IMR-90 (cell line): ENCODE data around the gene IFT20. TPM values are rescaled to one million over a fixed set of nuclear protein-coding genes. Genes with fewer than 3 reads are reported as not detected.

Source experiments
- ATAC-seq: fragments of 200-7000 bp; cut with Tn5 transposase; 2 replicates; pipeline ENCODE4 v1.9.1; 2020; ENCODE audit warnings: low read depth, mild to moderate bottlenecking, moderate library complexity
- BruUV-seq: library from RNA; stranded (reverse); fragments of 400-500 nt; replicated peaks from 2 replicates; lab custom pipeline; 2021; lab: Mats Ljungman, UMichigan
- CTCF ChIA-PET: fragments of 300-600 bp; formaldehyde crosslinking; extraction: SDS; loops from one replicate; lab custom pipeline; 2021; ENCODE audit warnings: antibody characterized with exemption; lab: Yijun Ruan, JAX
- POLR2A ChIA-PET: fragments of 300-600 bp; sonication (Branson Sonifier 250); formaldehyde crosslinking; loops from one replicate; lab custom pipeline; 2022; ENCODE audit warnings: antibody characterized with exemption; ENCODE audit not compliant: unreplicated experiment; lab: Charles Lee
- DNase-seq: peaks from one replicate; pipeline ENCODE4 v3.0.0; 2013
- H2AFZ ChIP-seq: replicated peaks from 2 replicates; pipeline ENCODE3; 2013; ENCODE audit warnings: low read length, mild to moderate bottlenecking; ENCODE audit not compliant: poor library complexity
- H2AK5ac ChIP-seq: 2 replicates; pipeline ENCODE4 v1.6.1; 2013; ENCODE audit warnings: low read depth, low read length, inconsistent platforms
- H2AK9ac ChIP-seq: replicated peaks from 2 replicates; pipeline ENCODE3; 2013; ENCODE audit warnings: mild to moderate bottlenecking, low read depth, low read length, moderate library complexity; ENCODE audit not compliant: poor library complexity
- H2BK120ac ChIP-seq: 2 replicates; pipeline ENCODE4 v1.6.1; 2013; ENCODE audit warnings: low read depth, low read length, inconsistent platforms
- H2BK15ac ChIP-seq: 3 replicates; pipeline ENCODE4 v1.6.1; 2013; ENCODE audit warnings: low read depth, low read length, inconsistent platforms
- H2BK20ac ChIP-seq: 2 replicates; pipeline ENCODE4 v1.6.1; 2013; ENCODE audit warnings: low read depth, mild to moderate bottlenecking, inconsistent platforms, low read length, moderate library complexity
- H2BK5ac ChIP-seq: 2 replicates; pipeline ENCODE4 v1.6.1; 2013; ENCODE audit warnings: mild to moderate bottlenecking, low read depth, low read length, inconsistent platforms; ENCODE audit not compliant: poor library complexity, severe bottlenecking
- H3K14ac ChIP-seq: replicated peaks from 2 replicates; pipeline ENCODE4 v1.6.1; 2013; ENCODE audit warnings: low read depth, low read length, inconsistent platforms
- H3K18ac ChIP-seq: 2 replicates; pipeline ENCODE4 v1.6.1; 2013; ENCODE audit warnings: low read depth, low read length, control low read depth
- H3K23ac ChIP-seq: 2 replicates; pipeline ENCODE4 v1.6.1; 2013; ENCODE audit warnings: low read depth, low read length, inconsistent platforms
- H3K27ac ChIP-seq: 2 replicates; pipeline ENCODE4 v1.5.1; 2013; ENCODE audit warnings: mild to moderate bottlenecking, control low read depth, low read length; ENCODE audit not compliant: insufficient read depth
- H3K27me3 ChIP-seq: 2 replicates; pipeline ENCODE4 v1.6.1; 2013; ENCODE audit warnings: low read length; ENCODE audit not compliant: control insufficient read depth, insufficient read depth
- H3K36me3 ChIP-seq: 2 replicates; pipeline ENCODE4 v1.6.1; 2013; ENCODE audit warnings: low read length, mixed read lengths; ENCODE audit not compliant: control insufficient read depth, insufficient read depth
- H3K4ac ChIP-seq: 2 replicates; pipeline ENCODE4 v1.6.1; 2013; ENCODE audit warnings: low read depth, low read length, inconsistent platforms
- H3K4me1 ChIP-seq: 2 replicates; pipeline ENCODE4 v1.6.1; 2013; ENCODE audit warnings: low read length, mixed read lengths; ENCODE audit not compliant: control insufficient read depth, insufficient read depth
- H3K4me2 ChIP-seq: 2 replicates; pipeline ENCODE4 v1.6.1; 2013; ENCODE audit warnings: low read depth, mild to moderate bottlenecking, control low read depth, low read length, moderate library complexity
- H3K4me3 ChIP-seq: 2 replicates; pipeline ENCODE4 v1.5.1; 2013; ENCODE audit warnings: low read depth, mild to moderate bottlenecking, control low read depth, low read length, moderate library complexity; ENCODE audit not compliant: insufficient read depth
- H3K56ac ChIP-seq: 2 replicates; pipeline ENCODE4 v1.6.1; 2013; ENCODE audit warnings: low read length, inconsistent platforms; ENCODE audit not compliant: insufficient read depth; ENCODE audit errors: extremely low read depth
- H3K79me1 ChIP-seq, 2 experiments: 2 replicates each; pipeline ENCODE4 v1.6.1; 2013; ENCODE audit warnings: low read length in 2 of 2, inconsistent platforms in 1 of 2, low read depth in 1 of 2
- H3K9ac ChIP-seq: 2 replicates; pipeline ENCODE4 v1.6.1; 2013; ENCODE audit warnings: low read depth, low read length, control low read depth
- H3K9me1 ChIP-seq: 2 replicates; pipeline ENCODE4 v1.6.1; 2013; ENCODE audit warnings: low read length, inconsistent platforms; ENCODE audit not compliant: insufficient read depth
- H3K9me3 ChIP-seq: 2 replicates; pipeline ENCODE4 v1.6.1; 2013; ENCODE audit warnings: low read length; ENCODE audit not compliant: control insufficient read depth, insufficient read depth
- H4K20me1 ChIP-seq: 2 replicates; pipeline ENCODE4 v1.6.1; 2013; ENCODE audit warnings: low read length, inconsistent platforms; ENCODE audit not compliant: insufficient read depth
- H4K5ac ChIP-seq: 2 replicates; pipeline ENCODE4 v1.6.1; 2013; ENCODE audit warnings: mild to moderate bottlenecking, low read depth, low read length, control low read depth
- H4K8ac ChIP-seq, 2 experiments: 2 replicates each; pipeline ENCODE4 v1.6.1; 2013; ENCODE audit warnings: low read depth in 2 of 2, low read length in 2 of 2, control low read depth in 1 of 2, inconsistent platforms in 1 of 2
- H4K91ac ChIP-seq: 2 replicates; pipeline ENCODE4 v1.6.1; 2013; ENCODE audit warnings: low read depth, low read length, inconsistent platforms; ENCODE audit not compliant: insufficient read depth
- BHLHE40 ChIP-seq: fragments of 150-350 bp; IDR thresholded peaks from 2 replicates; pipeline ENCODE4 v1.6.1; 2016; ENCODE audit warnings: mild to moderate bottlenecking, low read depth, low read length
- FOS ChIP-seq: fragments of 150-350 bp; IDR thresholded peaks from 2 replicates; pipeline ENCODE4 v1.6.1; 2016; ENCODE audit warnings: low read depth, low read length
- MAFK ChIP-seq: IDR thresholded peaks from 2 replicates; pipeline ENCODE4 v1.6.1; 2012; ENCODE audit warnings: low read depth, low read length, improper control_type of control experiment
- MAZ ChIP-seq: IDR thresholded peaks from 2 replicates; pipeline ENCODE4 v1.6.1; 2012; ENCODE audit warnings: low read depth, mild to moderate bottlenecking, low read length, improper control_type of control experiment, moderate library complexity, borderline replicate concordance
- MXI1 ChIP-seq: IDR thresholded peaks from 2 replicates; pipeline ENCODE4 v1.6.1; 2012; ENCODE audit warnings: low read depth, mild to moderate bottlenecking, low read length, moderate library complexity, borderline replicate concordance
- NFE2L2 ChIP-seq: fragments of 150-350 bp; IDR thresholded peaks from 2 replicates; pipeline ENCODE4 v1.6.1; 2016; ENCODE audit warnings: low read depth, mild to moderate bottlenecking, low read length
- POLR2A ChIP-seq: IDR thresholded peaks from 2 replicates; pipeline ENCODE4 v1.6.1; 2012; ENCODE audit warnings: mild to moderate bottlenecking, low read depth, low read length
- RAD21 ChIP-seq: IDR thresholded peaks from 2 replicates; pipeline ENCODE4 v1.6.1; 2012; ENCODE audit warnings: low read length, improper control_type of control experiment
- RFX5 ChIP-seq: IDR thresholded peaks from 2 replicates; pipeline ENCODE4 v1.8.0; 2012; ENCODE audit warnings: low read depth, mild to moderate bottlenecking, low read length, moderate library complexity
- SMC3 ChIP-seq: fragments of 150-350 bp; IDR thresholded peaks from 2 replicates; pipeline ENCODE4 v1.6.1; 2016; ENCODE audit warnings: low read depth, mild to moderate bottlenecking, antibody characterized with exemption, low read length, moderate library complexity
- WGBS, 2 experiments: methylation state at CpG; one replicate each; pipeline versions ENCODE4 v1.1.5 to v1.1.7; 2013; ENCODE audit warnings: missing lambda C conversion rate in 2 of 2; ENCODE audit not compliant: insufficient read length in 1 of 2; ENCODE audit errors: extremely low coverage in 2 of 2; 5-methylcytosine and 5-hydroxymethylcytosine counted together
- dilution Hi-C: fragments of 300-500 bp; cut with HindIII; formaldehyde crosslinking; loops from one replicate; pipeline ENCODE4 v1.14.3; 2018; ENCODE audit warnings: low sequenced_read_pairs; ENCODE audit not compliant: unreplicated experiment
- in situ Hi-C: fragments of 300-500 bp; cut with MboI; formaldehyde crosslinking; loops from 3 replicates; pipeline ENCODE4 v1.14.3; 2019; ENCODE audit warnings: low sequenced_read_pairs, inconsistent platforms, mixed read lengths
- intact Hi-C: fragments of 100-400 bp; cut with micrococcal nuclease; formaldehyde crosslinking; loops from 2 replicates; pipeline ENCODE4 v1.10.0; 2022
- polyA plus RNA-seq, 3 experiments: library from polyadenylated mRNA; depleted of rRNA; stranded (reverse); fragments of >200 nt; gene quantifications; 2 replicates each; pipeline ENCODE4 v1.2.3, GENCODE V29; 2012; ENCODE audit warnings: low replicate concordance in 1 of 3
- total RNA-seq: library from RNA; depleted of rRNA; stranded (reverse); fragments of >200 nt; gene quantifications from 2 replicates; pipeline ENCODE4 v1.2.3, GENCODE V29; 2012
- TF ChIP-seq, protein P1 (sequence below): fragments of 150-350 bp; IDR thresholded peaks from 2 replicates; pipeline ENCODE4 v1.6.1; 2017; ENCODE audit warnings: mild to moderate bottlenecking, antibody characterized with exemption, low read length, low read depth
- TF ChIP-seq, protein P2 (sequence below): conservative IDR thresholded peaks from 2 replicates; pipeline ENCODE4 v1.5.1; 2012; ENCODE audit warnings: mild to moderate bottlenecking, low read depth, low read length, improper control_type of control experiment

The IFT20 gene
- total and polyA plus RNA-seq, 2 of the 4 experiments (the other 2 are of a cell fraction), result 25.5 to 46.3 TPM

- Histone ChIP-seq H2BK120ac (no peak overlapping the region), H2AK5ac (no peak overlapping the region), H3K14ac (no peak overlapping the region), H3K4me1 (peaks cover 14% of the 10 kb centered on the region; the same call in 1 of the 2 replicates), H2BK5ac (no peak overlapping the region), H3K79me1 (peaks cover 5 to 18% of the 10 kb centered on the region in 2 experiments; a peak in 3 of 4 replicates), H3K27me3 (no peaks in the 10 kb centered on the region), H3K4me2 (no peak overlapping the region), H3K56ac (no peak overlapping the region), H3K9me3 (no peaks in the 10 kb centered on the region), H3K36me3 (peaks cover 3% of the 10 kb centered on the region; the same call in 1 of the 2 replicates), H3K23ac (no peak overlapping the region), H3K18ac (no peak overlapping the region), H3K9ac (no peak overlapping the region), H2AFZ (no peak overlapping the region), H3K4ac (no peak overlapping the region), H4K91ac (no peak overlapping the region), H3K27ac (no peak overlapping the region), H4K20me1 (peaks cover 19% of the 10 kb centered on the region), H3K4me3 (no peak overlapping the region), H2AK9ac (no peak overlapping the region), H4K8ac (no peak overlapping the region), H2BK15ac (no peak overlapping the region), H4K5ac (no peak overlapping the region), H3K9me1 (peaks cover 26% of the 10 kb centered on the region), H2BK20ac (no peak overlapping the region)
- 95% methylated on average over 4 of the region's 23 CpGs; no CpG with 5 or more reads in 1 of the 2 experiments for WGBS, 2 experiments
- intact Hi-C loops (no loop called here), dilution Hi-C loops (no loop called here), in situ Hi-C loops (no loop called here)
- DNase-seq (no peak), ATAC-seq (no peak)
- TF ChIP-seq, protein P1, sequence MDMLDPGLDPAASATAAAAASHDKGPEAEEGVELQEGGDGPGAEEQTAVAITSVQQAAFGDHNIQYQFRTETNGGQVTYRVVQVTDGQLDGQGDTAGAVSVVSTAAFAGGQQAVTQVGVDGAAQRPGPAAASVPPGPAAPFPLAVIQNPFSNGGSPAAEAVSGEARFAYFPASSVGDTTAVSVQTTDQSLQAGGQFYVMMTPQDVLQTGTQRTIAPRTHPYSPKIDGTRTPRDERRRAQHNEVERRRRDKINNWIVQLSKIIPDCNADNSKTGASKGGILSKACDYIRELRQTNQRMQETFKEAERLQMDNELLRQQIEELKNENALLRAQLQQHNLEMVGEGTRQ, result no peak
- TF ChIP-seq MXI1, result no peak
- no peak for TF ChIP-seq RFX5
- no peak for TF ChIP-seq BHLHE40
- no peak for TF ChIP-seq SMC3
- no peak for TF ChIP-seq MAZ
- TF ChIP-seq RAD21, result no peak
- TF ChIP-seq POLR2A, result no peak
- TF ChIP-seq, protein P2, sequence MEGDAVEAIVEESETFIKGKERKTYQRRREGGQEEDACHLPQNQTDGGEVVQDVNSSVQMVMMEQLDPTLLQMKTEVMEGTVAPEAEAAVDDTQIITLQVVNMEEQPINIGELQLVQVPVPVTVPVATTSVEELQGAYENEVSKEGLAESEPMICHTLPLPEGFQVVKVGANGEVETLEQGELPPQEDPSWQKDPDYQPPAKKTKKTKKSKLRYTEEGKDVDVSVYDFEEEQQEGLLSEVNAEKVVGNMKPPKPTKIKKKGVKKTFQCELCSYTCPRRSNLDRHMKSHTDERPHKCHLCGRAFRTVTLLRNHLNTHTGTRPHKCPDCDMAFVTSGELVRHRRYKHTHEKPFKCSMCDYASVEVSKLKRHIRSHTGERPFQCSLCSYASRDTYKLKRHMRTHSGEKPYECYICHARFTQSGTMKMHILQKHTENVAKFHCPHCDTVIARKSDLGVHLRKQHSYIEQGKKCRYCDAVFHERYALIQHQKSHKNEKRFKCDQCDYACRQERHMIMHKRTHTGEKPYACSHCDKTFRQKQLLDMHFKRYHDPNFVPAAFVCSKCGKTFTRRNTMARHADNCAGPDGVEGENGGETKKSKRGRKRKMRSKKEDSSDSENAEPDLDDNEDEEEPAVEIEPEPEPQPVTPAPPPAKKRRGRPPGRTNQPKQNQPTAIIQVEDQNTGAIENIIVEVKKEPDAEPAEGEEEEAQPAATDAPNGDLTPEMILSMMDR, result no peak
- no peak for TF ChIP-seq NFE2L2
- TF ChIP-seq MAFK, result no peak
- no peak for TF ChIP-seq FOS
- BruUV-seq, result no TSS peak
- CTCF ChIA-PET, result no interaction called here
- POLR2A ChIA-PET, result no interaction called here
Observed at GRCh38 chr17:28368915-28369683, 33.8 kb upstream of the IFT20 start.
